Measurements from ENCODE around the gene IGF2. TPM values are rescaled to one million over a fixed set of nuclear protein-coding genes. Genes with fewer than 3 reads are reported as not detected.

Gene IGF2
- total RNA-seq, 1 donor from 2014 or later: 75.0 TPM

GRCh38 chr11:2103668-2104523 lies 35.3 kb downstream of the IGF2 start:
- intact Hi-C loops (cut with micrococcal nuclease): no loop called here
- no peaks in the 10 kb centered on the region for H3K9me3 ChIP-seq (replicated peaks)
- H3K27me3 ChIP-seq (ENCODE audit: low read depth): peaks cover 3% of the 10 kb centered on the region
- H3K36me3 ChIP-seq: no peaks in the 10 kb centered on the region
- H3K4me3 ChIP-seq: no peak overlapping the region
- DNase-seq: no peak
- H3K27ac ChIP-seq (replicated peaks): peak overlapping the region; percentile 90
- TF ChIP-seq, protein P1, sequence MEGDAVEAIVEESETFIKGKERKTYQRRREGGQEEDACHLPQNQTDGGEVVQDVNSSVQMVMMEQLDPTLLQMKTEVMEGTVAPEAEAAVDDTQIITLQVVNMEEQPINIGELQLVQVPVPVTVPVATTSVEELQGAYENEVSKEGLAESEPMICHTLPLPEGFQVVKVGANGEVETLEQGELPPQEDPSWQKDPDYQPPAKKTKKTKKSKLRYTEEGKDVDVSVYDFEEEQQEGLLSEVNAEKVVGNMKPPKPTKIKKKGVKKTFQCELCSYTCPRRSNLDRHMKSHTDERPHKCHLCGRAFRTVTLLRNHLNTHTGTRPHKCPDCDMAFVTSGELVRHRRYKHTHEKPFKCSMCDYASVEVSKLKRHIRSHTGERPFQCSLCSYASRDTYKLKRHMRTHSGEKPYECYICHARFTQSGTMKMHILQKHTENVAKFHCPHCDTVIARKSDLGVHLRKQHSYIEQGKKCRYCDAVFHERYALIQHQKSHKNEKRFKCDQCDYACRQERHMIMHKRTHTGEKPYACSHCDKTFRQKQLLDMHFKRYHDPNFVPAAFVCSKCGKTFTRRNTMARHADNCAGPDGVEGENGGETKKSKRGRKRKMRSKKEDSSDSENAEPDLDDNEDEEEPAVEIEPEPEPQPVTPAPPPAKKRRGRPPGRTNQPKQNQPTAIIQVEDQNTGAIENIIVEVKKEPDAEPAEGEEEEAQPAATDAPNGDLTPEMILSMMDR (IDR thresholded peaks at IDR 0.05; ENCODE audit: borderline replicate concordance): no peak
- H3K4me1 ChIP-seq: peaks cover 37% of the 10 kb centered on the region

- DNase-seq: no peak
Observed at GRCh38 chr11:2102883-2103213, 36.3 kb downstream of the IGF2 start.

DNA sequence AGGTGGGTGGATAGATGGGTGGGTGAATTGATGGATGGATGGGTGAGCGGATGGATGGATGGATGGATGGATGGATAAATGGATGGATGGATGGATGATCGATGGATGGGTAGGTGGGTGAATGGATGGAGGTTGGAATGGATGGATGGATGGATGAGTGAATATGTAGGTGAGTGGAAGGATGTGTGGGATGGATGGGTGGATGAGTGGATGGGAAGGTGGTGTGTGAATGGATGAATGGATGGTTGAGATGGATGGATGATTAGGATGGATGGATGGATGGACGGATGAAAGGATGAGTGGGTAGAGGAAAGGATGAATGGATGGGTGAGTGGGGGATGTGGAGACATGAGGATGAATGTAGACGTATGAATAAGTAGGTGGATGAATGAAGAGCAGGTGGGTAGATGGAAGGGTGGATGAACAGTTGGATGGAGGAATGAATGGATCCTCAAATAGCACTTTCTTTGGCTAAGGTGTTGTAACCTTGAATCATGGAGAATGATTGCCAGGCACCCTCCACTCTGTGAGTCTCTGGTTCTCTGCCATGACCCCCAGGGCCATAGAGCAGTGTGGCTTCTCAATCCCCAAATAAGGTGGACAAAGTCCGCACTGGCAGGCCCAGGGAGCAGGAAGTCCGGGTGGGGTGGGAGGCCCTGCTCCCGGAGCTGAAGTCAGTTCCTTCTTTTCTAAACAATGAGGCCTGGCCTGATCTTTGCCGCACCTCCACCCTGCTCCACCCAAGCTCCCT lies 36.9 kb downstream of the IGF2 start:
- Histone ChIP-seq H3K36me3 (no peaks in the 10 kb centered on the region), H3K4me1 (peaks cover 51% of the 10 kb centered on the region), H3K4me3 (no peak overlapping the region), H3K27ac (replicated peaks) (peak overlapping the region; percentile 90), H3K27me3 (ENCODE audit: low read depth) (no peaks in the 10 kb centered on the region), H3K9me3 (replicated peaks) (no peaks in the 10 kb centered on the region)
- peak; percentile 39 for DNase-seq
- TF ChIP-seq, protein P1 (IDR thresholded peaks at IDR 0.05; ENCODE audit: borderline replicate concordance): no peak
- intact Hi-C loops (cut with micrococcal nuclease): no loop called here

More at GRCh38 chr11:2102883-2103213, 36.3 kb downstream of the IGF2 start:
- no peaks in the 10 kb centered on the region for H3K9me3 ChIP-seq (replicated peaks)
- H3K4me1 ChIP-seq: peaks cover 46% of the 10 kb centered on the region
- intact Hi-C loops (cut with micrococcal nuclease): no loop called here
- no peaks in the 10 kb centered on the region for H3K27me3 ChIP-seq (ENCODE audit: low read depth)
- H3K36me3 ChIP-seq: no peaks in the 10 kb centered on the region
- TF ChIP-seq, protein P1 (IDR thresholded peaks at IDR 0.05; ENCODE audit: borderline replicate concordance): no peak
- peak overlapping the region; percentile 90 for H3K27ac ChIP-seq (replicated peaks)
- H3K4me3 ChIP-seq: no peak overlapping the region

GRCh38 chr11:2101171-2101675 lies 38.0 kb downstream of the IGF2 start:
- H3K36me3 ChIP-seq: no peaks in the 10 kb centered on the region
- TF ChIP-seq, protein P1 (IDR thresholded peaks at IDR 0.05; ENCODE audit: borderline replicate concordance): no peak
- no peaks in the 10 kb centered on the region for H3K27me3 ChIP-seq (ENCODE audit: low read depth)
- H3K9me3 ChIP-seq (replicated peaks): no peaks in the 10 kb centered on the region
- intact Hi-C loops (cut with micrococcal nuclease): no loop called here
- H3K27ac ChIP-seq (replicated peaks): peak overlapping the region; percentile 90
- no peak for DNase-seq
- H3K4me3 ChIP-seq: no peak overlapping the region
- peaks cover 62% of the 10 kb centered on the region for H3K4me1 ChIP-seq

- Histone ChIP-seq H3K27ac (replicated peaks) (peak overlapping the region; percentile 90), H3K36me3 (no peaks in the 10 kb centered on the region), H3K9me3 (replicated peaks) (no peaks in the 10 kb centered on the region), H3K4me1 (peaks cover 63% of the 10 kb centered on the region), H3K4me3 (no peak overlapping the region), H3K27me3 (ENCODE audit: low read depth) (no peaks in the 10 kb centered on the region)
- DNase-seq: peak; percentile 65
- TF ChIP-seq, protein P1 (IDR thresholded peaks at IDR 0.05; ENCODE audit: borderline replicate concordance): no peak
- intact Hi-C loops (cut with micrococcal nuclease): no loop called here
Observed at GRCh38 chr11:2100361-2101170, 38.6 kb downstream of the IGF2 start.

All from left ventricle myocardium inferior (tissue), 1 donor.